Astrocyte of the hippocampus (primary cell): ENCODE data around the gene DDX28.
"Not testable (repeated sequence)": the region's sequence is repeated elsewhere in the genome, so short reads cannot be mapped to it uniquely, and the experiment has no call there.

Source experiments
- DNase-seq: peaks from one replicate; pipeline ENCODE4 v3.0.0; 2011; ENCODE audit warnings: low read depth, low spot score

DDX28 gene

DNA sequence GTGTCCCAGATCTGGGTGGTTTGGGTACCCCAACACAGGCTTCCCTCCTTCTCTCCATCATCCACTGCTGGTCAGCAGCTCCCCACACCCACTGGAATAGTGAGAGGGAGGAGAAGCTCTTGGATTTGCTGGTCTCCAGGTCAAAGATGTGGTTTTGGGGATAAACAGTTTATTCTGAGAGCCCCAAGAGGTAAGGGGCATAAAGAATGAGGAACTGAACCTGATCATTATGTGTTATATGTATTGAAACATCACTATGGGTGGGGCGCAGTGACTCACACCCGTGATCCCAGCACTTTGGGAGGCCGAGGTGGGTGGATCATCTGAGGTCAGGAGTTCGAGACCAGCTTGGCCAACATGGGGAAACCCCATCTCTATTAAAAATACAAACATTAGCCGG is 27.6 kb downstream of the DDX28 start:
- no peak for DNase-seq

GRCh38 chr16:67994040-67994408 is 29.0 kb downstream of the DDX28 start:
- DNase-seq = not testable (repeated sequence)

DNA sequence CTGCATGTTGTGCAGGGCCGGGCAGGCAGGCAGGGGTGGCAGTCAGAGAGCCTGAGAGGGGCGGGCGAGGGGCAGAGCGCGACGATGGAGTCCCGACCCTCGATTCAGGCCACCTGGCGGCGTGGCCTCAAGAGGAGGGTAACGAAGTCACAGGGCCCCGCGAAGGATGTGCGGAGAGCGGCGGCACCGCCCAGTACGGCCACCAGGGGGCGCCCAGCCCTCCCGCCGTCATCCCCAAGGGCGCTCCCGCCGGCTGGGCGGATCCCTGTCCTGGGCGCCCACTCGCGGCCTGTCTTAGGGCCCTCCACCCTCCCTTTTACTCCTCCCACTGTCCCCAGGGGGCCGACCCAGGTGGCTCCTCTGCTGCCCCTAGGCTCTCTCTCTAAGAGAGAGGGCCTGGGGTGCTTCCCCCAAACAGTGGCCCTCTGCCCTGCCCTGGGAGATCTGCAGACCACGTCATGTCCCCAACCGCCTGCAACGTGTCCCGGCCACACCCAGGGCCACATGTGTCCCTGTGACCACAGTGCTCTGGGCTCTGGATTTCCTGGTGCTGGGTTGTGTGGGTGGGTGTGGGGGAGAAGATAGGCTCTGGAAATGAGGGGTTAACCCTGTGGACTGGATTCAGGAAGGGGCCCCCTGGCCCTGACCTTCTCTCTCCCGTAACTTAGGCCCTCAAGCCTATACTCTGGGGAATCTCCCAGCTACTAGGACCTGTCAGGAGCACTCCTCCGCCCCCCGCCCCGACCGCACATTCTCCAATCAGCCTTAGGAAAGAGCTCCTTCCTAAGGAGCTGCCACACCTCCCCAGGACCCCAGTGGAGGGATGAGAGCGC is 29.6 kb downstream of the DDX28 start:
- peak; percentile 84 for DNase-seq

- no peak for DNase-seq
These were observed 30.3 kb downstream of the DDX28 start for GRCh38 chr16:67992661-67993206.

DNA sequence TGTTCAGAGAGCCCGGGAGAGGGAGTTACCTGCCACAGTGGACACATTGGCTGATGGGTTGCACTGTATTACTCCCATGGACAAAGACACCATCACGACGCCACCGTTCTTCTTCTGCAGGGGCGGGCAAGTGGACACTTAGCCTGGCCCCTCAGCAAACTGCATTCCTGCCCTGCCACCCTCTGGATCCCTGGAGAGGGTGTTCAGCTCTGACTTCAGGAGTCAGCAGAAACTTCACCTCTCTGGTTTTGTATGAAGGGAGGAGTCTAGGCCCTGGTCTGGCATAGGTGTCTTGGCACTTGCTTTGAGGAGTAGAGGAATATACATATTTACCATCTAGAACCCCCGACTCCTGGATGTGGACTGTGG is 33.0 kb downstream of the DDX28 start:
- no peak for DNase-seq

- DNase-seq = no peak
These were observed 33.6 kb downstream of the DDX28 start for GRCh38 chr16:67989322-67990017.

DNA sequence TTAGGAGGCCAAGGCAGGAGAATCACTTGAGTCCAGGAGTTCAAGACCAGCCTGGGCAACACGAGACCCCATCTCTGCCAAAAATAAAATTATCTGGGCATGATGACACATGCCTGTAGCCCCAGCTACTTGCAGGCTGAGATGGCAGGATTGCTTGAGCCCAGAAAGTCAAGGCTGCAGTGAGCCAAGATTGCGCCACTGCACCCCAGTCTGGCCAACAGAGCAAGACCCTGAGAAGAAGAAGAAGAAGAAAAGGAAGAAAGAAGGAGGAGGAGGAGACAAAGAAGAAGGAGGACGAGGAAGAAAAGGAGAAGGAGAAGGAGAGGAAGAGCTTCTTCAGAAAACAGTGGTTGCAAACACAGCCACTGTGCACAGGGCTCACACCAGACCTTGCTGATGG is 34.4 kb downstream of the DDX28 start:
- no peak for DNase-seq

DNA sequence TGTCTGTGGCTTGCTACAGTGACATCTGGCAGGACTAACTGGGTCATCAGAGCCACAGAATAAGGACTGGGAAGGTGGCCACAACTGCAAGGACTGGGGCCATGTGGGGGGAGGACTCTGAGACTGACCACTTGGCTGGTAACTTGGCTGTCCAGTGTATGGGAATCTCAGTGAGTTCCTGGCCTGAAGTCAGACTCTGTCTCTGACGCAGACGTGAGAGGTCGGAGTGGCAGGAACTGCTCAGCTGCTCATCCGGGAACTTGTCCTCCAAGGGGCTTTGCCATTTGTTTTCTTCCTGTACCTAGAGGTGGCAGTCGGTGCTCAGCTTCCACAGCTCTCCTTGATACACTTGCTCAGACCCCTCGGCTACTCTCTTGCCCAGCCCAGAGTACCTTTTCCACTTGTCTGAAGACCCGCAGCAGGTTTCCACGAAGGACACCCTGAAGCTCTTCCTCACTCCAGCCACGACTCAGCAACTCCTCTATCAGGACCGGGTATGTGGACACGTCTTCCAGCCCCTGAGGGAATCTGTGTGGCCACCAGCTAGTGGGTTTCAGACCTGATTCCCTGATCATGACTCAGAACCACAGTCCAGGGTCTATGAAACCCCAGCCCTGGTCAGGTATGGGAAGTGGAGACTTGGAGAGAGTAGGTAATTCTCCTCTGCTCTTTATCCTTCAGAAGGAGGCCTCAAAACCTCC is 35.4 kb downstream of the DDX28 start:
- DNase-seq = peak; percentile 45

GRCh38 chr16:67986949-67987348 is 36.1 kb downstream of the DDX28 start:
- no peak for DNase-seq

DNA sequence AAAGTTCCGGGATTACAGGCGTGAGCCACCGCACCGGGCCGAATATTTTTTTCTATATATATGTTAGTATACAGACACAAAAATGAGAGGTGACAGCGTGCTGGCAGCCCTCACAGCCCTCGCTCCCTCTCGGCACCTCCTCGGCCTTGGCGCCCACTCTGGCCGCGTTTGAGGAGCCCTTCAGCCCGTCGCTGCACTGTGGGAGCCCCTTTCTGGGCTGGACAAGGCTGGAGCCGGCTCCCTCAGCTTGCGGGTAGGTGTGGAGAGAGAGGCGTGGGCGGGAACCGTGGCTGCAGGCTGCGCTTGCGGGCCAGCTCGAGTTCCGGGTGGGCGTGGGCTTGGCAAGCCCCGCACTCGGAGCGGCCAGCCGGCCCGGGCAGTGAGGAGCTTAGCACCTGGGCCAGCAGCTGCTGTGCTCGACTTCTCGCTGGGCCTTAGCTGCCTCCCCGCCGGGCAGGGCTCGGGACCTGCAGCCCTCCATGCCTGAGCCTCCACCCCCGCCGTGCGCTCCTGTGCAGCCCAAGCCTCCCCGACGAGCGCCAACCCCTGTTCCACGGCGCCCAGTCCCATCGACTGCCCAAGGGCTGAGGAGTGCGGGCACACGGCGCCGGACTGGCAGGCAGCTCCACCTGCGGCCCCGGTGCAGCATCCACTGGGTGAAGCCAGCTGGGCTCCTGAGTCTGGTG is 40.9 kb downstream of the DDX28 start:
- no peak for DNase-seq

DNA sequence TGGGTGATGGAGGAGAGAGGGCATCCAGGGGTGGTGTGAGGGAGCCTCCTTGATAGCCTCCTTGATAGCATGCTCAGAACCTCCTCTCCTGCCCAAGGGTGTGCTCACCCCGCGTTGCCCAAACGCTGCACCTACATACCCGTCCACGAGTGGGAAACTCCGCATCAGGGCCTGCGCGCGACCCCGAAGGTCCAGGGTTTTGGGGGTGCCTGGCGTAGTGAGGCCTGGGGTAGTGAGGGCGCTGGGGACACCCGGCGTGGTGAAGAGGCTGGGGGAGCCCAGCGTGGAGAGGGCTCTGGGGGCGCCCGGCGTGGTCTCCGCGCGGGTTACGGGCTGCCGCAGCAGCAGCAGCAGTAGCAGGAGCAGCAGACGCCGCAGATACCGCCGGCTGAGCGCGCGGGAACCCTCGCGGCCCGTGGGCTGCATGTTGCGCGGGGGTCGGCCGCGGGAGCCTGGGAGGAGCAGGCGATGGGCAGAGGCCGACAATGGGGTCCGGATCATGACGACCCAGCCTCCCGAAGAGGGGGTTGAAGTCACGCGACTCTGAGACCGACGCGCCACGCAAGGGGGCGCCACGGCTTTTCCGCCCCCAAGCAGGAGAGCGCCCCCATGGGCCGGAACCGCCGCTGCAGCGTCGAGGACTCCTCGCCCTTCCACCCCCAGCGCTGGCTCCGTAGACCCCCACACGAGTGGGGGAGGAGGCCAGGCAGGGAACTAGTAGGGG is 42.9 kb downstream of the DDX28 start, which contains the start of gene DPEP3:
Gene DPEP3, minus strand, starts transcription at position 545 of the 724 bp plus-strand sequence. Its CDS starts 119 bp downstream, at position 426.
- no peak for DNase-seq

DNA sequence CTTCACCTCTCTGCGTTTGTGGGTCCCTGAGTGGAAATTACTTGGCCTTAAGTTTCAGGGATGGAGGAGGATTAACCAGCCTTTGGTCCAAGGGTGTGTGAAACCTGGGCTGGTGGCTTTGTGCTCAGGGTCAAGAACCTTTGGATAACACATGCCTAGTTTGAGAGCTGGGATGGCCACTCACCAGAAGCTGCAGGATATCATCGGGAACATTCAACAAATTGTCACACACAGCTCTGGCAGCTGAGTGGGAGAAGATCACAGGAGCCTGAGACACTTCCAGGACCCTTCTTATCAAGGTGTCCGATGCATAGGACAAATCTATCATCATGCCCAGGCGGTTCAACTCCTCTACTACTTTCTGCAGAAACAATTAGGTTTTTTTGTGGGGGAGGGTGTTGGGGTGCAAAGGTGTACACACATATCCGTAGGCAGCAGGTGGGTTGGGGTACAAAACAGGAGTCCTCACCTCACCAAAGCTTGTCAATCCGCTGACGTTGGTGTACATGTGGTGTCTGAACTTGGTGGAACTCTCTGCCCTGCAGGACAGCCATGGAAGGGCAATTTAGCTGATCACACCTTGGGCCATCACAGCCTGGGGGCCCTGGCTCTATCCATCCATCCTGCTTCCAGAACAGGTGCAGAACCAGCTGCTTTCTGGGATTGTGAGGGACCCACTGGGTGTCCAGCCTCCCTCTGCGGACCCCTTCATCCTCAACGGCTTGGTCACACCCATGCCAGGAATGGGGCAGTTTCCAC is 45.4 kb downstream of the DDX28 start:
- DNase-seq = no peak

DNA sequence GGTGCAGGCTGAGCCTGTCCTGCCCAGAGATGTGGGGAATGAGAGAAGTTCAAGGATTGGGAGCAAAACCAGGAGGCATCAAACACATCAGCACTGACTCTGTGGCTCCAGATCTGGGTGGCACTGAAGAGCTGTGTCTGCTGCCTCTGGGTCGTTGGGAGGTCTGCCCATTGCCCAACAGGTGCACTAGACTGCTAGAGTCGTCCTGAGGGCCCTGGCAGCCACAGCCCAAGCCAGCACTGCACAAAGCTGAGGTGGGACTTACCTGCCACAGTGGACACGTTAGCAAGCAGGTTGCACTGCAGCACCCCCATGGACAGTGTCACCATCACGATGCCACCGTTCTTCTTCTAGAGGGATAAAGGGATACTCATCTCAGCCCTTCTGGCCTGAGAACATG is 46.0 kb downstream of the DDX28 start:
- no peak for DNase-seq

DNA sequence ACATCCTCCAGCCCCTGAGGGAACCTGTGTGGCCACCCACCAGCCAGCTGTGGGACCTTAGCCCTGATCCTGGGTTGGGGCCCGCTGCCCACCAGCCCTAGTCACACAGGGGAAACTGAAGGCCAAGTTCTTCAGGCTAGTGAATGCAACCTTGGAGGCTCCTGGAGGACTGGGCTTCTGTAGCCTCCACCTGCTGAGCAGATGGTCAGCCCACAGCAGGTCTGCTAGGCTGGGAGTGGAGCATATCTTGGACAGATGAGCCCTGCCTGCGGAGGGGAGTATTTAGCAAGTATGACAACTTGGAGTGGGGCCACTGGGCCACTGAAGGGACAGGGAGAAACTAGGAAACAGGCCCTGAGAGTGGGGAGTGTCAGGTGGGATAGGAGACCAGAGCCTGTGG is 46.8 kb downstream of the DDX28 start:
- no peak for DNase-seq

DNA sequence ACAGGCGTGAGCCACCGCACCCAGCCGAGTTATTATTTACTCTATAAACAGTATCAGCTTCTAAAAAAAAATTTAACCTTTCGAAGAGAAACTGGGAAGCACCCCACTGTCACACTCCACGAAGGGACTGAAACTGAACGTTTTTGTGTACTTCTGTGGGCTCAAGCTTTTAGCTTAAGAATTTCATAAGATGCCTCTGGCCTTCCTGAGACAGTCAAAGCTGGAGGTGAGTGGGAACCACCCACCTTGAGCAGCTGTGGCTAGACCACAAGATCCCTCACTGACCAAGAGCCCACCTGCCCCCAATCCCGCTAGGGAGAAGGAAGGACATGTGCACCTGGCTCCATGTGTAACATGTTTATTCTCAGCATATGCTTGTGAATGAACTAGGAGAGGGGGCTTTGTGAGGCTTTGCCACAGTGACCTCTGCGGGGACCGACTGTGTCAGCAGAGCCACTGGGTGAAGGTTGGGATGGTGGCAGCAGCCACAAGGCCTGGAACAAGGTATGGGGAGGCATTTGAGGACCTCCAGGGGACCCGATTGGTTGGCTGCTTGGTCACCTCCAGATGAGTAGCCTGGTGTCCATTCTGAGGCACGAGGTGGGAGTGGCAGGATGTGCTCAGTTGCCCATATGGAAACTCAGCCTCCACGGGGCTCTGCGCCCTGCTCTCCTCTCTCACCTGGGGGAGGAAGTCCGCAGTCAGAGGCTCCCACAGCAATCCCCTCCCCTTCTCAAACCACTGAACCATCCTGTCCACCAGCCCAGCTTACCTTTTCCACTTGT is 47.5 kb downstream of the DDX28 start:
- DNase-seq = no peak

DNA sequence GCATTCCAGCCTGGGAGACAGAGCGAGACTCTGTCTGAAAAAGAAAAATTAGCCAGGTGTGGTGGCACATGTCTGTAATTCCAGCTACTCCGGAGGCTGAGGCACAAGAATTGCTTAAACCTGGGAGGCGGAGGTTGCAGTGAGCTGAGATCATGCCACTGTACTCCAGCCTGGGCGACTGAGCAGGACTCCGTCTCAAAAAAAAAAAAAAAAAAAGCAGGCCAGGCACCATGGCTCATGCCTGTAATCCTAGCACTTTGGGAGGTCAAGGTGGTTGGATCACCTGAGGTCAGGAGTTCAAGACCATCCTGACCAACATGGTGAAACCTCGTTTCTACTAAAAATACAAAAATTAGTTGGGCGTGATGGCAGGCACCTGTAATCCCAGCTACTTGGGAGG is 50.7 kb downstream of the DDX28 start:
- DNase-seq = not testable (repeated sequence)

DNA sequence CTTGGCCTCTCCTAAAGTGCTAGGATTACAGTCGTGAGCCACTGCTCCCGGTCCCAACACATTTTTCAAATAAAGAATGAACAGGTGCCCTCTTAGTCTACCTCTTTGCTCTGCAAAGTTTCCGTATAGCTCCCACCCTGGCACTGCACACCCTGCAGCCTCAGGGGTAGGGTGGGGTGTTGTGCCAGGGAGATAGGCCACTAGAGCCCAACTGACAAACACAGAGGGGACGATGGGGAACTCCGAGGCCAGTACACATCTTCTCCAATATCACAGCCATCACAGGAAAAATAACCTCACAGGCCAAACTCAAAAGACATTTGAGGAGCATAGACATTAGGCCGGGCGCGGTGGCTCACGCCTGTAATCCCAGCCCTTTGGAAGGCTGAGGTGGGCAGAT is 51.9 kb downstream of the DDX28 start:
- DNase-seq = no peak
